Activated T-cell treated with anti-CD3 and anti-CD28 coated beads, Interleukin-2, amount 50 U/mL, for 24 hours (primary cell): ENCODE measurements around the gene CHID1.

Source experiments
- DNase-seq: peaks from one replicate; pipeline ENCODE4 v3.0.0-alpha.2; 2020
- H3K27ac Mint-ChIP-seq: 2 replicates; pipeline ENCODE4 v1.8.0; 2020; ENCODE audit warnings: mild to moderate bottlenecking, mixed read lengths
- H3K27me3 Mint-ChIP-seq: 2 replicates; pipeline ENCODE4 v1.8.0; 2020; ENCODE audit warnings: mixed read lengths
- H3K36me3 Mint-ChIP-seq: 2 replicates; pipeline ENCODE4 v1.8.0; 2020; ENCODE audit warnings: low read depth, mixed read lengths
- H3K4me1 Mint-ChIP-seq: 2 replicates; pipeline ENCODE4 v1.8.0; 2020; ENCODE audit warnings: low read depth, mixed read lengths
- H3K4me3 Mint-ChIP-seq: 2 replicates; pipeline ENCODE4 v1.8.0; 2020; ENCODE audit warnings: mild to moderate bottlenecking, moderate library complexity, mixed read lengths
- H3K9me3 Mint-ChIP-seq: 2 replicates; pipeline ENCODE4 v1.8.0; 2020; ENCODE audit warnings: mixed read lengths

Gene CHID1

GRCh38 chr11:831961-832528, 78.6 kb downstream of the CHID1 start:
- Mint-ChIP-seq H3K4me1 (peaks cover 45% of the 10 kb centered on the region), H3K27me3 (peaks cover 52% of the 10 kb centered on the region), H3K36me3 (peaks cover 12% of the 10 kb centered on the region), H3K4me3 (peak overlapping the region; percentile 36), H3K27ac (no peak overlapping the region), H3K9me3 (no peaks in the 10 kb centered on the region)
- no peak for DNase-seq

DNA sequence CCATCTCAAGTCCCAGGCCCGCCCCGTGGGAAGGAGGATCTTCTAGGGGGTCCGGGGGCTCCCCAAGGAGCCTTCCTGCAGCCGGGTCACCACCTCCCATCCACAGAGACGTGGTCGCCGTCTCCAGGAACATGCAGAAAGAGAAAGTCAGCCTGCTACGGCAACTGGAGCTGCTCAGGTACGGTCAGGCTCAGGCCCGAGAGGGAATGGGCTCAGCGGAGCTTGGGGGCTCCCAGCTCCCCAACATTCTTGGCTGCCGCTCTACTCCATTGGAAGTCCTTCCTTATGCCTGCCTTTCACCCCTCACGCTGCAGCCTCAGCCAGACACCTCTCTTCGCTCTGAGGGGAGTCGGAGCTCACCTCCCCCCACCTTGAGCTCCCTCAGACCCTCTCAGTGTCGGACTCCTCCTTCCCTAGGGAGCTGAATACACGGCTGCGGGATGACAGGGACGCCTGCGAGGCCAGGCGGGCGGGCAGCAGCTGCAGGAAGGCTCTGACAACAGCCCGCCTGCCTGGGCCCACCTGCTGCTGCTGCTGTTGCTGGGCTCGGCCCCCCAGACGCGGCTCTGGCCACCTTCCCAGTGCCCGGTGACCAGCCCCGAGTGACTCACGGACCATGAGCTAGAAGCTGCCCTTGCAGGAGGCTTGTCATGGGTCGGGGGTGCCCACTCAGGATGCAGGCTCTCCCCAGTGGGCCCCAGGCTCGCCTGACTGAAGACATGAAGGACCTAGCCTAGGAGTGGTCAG, 79.3 kb downstream of the CHID1 start:
- Mint-ChIP-seq H3K27ac (peak overlapping the region; percentile 26), H3K36me3 (peaks cover 4% of the 10 kb centered on the region), H3K9me3 (no peaks in the 10 kb centered on the region), H3K27me3 (peaks cover 56% of the 10 kb centered on the region), H3K4me1 (peaks cover 50% of the 10 kb centered on the region), H3K4me3 (no peak overlapping the region)
- no peak for DNase-seq

GRCh38 chr11:830295-831117, 80.1 kb downstream of the CHID1 start:
- Mint-ChIP-seq H3K27ac (no peak overlapping the region), H3K9me3 (no peaks in the 10 kb centered on the region), H3K36me3 (peaks cover 3% of the 10 kb centered on the region), H3K27me3 (peaks cover 56% of the 10 kb centered on the region), H3K4me3 (no peak overlapping the region), H3K4me1 (peaks cover 51% of the 10 kb centered on the region)
- DNase-seq: peak; percentile 76

- peaks cover 7% of the 10 kb centered on the region for H3K36me3 Mint-ChIP-seq
- no peak overlapping the region for H3K27ac Mint-ChIP-seq
- no peak for DNase-seq
- H3K4me3 Mint-ChIP-seq: peak overlapping the region; percentile 35
- H3K4me1 Mint-ChIP-seq: peaks cover 49% of the 10 kb centered on the region
- H3K9me3 Mint-ChIP-seq: no peaks in the 10 kb centered on the region
- H3K27me3 Mint-ChIP-seq: peaks cover 56% of the 10 kb centered on the region
Observed at GRCh38 chr11:829847-830294, 80.7 kb downstream of the CHID1 start.

DNA sequence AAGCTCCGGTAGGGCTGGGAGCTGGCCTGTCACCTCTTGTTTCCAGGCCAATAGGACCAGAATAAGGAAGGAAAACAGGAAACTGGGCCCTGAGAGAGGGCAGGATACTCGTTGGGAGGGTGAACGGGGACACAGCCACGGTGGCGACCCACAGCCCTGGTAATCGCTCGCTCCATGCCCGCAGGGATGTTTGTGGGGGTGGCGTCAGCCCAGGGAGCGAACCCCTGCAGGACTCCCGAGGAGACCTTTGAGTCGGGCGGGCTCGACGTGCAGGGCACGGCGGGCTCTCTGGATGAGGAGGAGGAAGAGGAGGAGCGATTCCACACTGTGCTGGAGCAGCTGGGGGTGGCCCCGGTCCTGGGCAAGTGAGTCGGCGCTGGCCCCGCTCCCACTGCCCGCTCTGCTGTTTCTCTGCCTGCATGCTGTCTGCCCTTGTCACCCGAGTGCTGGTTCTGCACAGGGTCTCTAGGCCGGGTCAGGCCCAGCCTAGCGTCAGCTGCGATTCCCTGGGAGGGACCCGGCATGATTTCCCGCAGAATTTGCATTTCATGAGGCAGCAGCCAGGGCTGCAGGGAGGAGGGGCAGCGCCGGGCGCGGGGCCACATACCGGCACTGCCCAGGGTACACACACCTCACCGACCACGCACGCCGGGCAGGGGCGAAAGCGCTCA, 81.3 kb downstream of the CHID1 start:
- H3K4me1 Mint-ChIP-seq: peaks cover 46% of the 10 kb centered on the region
- H3K36me3 Mint-ChIP-seq: peaks cover 10% of the 10 kb centered on the region
- H3K9me3 Mint-ChIP-seq: no peaks in the 10 kb centered on the region
- H3K4me3 Mint-ChIP-seq: peak overlapping the region; percentile 25
- H3K27me3 Mint-ChIP-seq: peaks cover 56% of the 10 kb centered on the region
- no peak overlapping the region for H3K27ac Mint-ChIP-seq
- DNase-seq: no peak

GRCh38 chr11:828506-829175, 82.0 kb downstream of the CHID1 start:
- no peak overlapping the region for H3K4me3 Mint-ChIP-seq
- no peak for DNase-seq
- H3K9me3 Mint-ChIP-seq: no peaks in the 10 kb centered on the region
- H3K27ac Mint-ChIP-seq: no peak overlapping the region
- H3K4me1 Mint-ChIP-seq: peaks cover 40% of the 10 kb centered on the region
- peaks cover 52% of the 10 kb centered on the region for H3K27me3 Mint-ChIP-seq
- H3K36me3 Mint-ChIP-seq: peaks cover 14% of the 10 kb centered on the region

DNA sequence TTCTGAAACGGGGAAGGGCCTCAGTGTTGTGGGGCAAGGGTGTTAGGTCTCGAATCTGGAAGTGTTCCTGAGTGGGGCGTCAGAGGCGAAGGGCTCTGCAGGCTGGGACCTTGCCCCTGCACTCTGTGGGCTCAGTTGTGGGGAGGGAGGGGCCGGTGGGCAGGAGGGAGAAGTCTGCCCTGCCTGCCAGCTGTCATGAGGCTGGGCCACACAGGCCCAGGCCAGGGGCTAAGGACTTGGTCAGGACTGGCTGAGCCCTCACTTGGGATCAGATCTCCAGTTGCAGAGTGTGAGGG, 82.8 kb downstream of the CHID1 start, which contains the start of gene CRACR2B:
CRACR2B (plus strand) TSS at position 23 of the 296 bp plus-strand sequence. CDS start 689 bp downstream, outside the sequence.
- Mint-ChIP-seq H3K27me3 (peaks cover 52% of the 10 kb centered on the region), H3K4me1 (peaks cover 38% of the 10 kb centered on the region), H3K9me3 (no peaks in the 10 kb centered on the region), H3K4me3 (peak within 1 kb of the TSS; percentile 64), H3K27ac (peak within 1 kb of the TSS; percentile 57), H3K36me3 (peaks cover 17% of the 10 kb centered on the region)
- no peak for DNase-seq

- H3K36me3 Mint-ChIP-seq: peaks cover 21% of the 10 kb centered on the region
- DNase-seq: peak; percentile 50
- H3K4me1 Mint-ChIP-seq: peaks cover 38% of the 10 kb centered on the region
- H3K27me3 Mint-ChIP-seq: peaks cover 51% of the 10 kb centered on the region
- peak overlapping the region; percentile 57 for H3K27ac Mint-ChIP-seq
- H3K4me3 Mint-ChIP-seq: peak overlapping the region; percentile 64
- H3K9me3 Mint-ChIP-seq: no peaks in the 10 kb centered on the region
Observed at GRCh38 chr11:827146-827896, 83.3 kb downstream of the CHID1 start.

DNA sequence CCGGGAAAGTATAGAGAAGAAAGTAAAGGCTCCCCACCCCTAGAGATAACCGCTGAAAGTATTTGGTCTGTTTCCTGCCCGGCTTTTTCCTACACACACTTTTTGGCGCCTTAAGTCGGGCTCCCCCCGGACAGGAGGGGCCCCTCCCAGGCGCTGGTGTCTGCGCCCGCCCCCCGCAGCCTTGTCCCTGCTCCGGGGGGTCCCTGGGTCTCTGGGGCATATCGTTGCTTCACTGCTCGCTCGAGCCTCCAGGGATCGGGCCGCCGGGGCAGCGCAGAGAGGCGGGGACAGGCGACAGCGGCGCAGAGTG, 83.8 kb downstream of the CHID1 start:
- H3K27me3 Mint-ChIP-seq: peaks cover 46% of the 10 kb centered on the region
- H3K36me3 Mint-ChIP-seq: peaks cover 26% of the 10 kb centered on the region
- peaks cover 39% of the 10 kb centered on the region for H3K4me1 Mint-ChIP-seq
- no peaks in the 10 kb centered on the region for H3K9me3 Mint-ChIP-seq
- H3K27ac Mint-ChIP-seq: no peak overlapping the region
- no peak for DNase-seq
- peak overlapping the region; percentile 64 for H3K4me3 Mint-ChIP-seq

DNA sequence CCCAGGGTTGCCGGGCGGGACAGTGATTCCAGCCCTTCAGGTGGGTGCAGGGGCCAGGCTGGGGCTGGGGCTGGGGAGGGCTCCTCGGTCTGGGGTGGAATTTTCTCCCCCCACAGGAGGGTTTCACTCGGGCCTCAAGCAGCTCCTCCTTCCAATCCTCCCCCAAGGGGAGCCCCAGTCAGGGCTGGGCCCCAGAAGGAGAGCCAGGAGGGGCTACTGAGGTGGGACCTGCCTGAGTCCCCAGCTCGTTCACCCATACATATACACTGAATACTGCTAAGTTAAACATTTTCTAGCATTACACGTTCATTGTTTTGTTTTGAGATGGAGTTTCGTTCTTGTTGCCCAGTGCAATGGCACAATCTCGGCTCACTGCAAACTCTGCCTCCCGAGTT, 84.4 kb downstream of the CHID1 start:
- Mint-ChIP-seq H3K27ac (no peak overlapping the region), H3K9me3 (no peaks in the 10 kb centered on the region), H3K27me3 (peaks cover 41% of the 10 kb centered on the region), H3K4me1 (peaks cover 40% of the 10 kb centered on the region), H3K36me3 (peaks cover 26% of the 10 kb centered on the region), H3K4me3 (peak overlapping the region; percentile 64)
- no peak for DNase-seq

DNA sequence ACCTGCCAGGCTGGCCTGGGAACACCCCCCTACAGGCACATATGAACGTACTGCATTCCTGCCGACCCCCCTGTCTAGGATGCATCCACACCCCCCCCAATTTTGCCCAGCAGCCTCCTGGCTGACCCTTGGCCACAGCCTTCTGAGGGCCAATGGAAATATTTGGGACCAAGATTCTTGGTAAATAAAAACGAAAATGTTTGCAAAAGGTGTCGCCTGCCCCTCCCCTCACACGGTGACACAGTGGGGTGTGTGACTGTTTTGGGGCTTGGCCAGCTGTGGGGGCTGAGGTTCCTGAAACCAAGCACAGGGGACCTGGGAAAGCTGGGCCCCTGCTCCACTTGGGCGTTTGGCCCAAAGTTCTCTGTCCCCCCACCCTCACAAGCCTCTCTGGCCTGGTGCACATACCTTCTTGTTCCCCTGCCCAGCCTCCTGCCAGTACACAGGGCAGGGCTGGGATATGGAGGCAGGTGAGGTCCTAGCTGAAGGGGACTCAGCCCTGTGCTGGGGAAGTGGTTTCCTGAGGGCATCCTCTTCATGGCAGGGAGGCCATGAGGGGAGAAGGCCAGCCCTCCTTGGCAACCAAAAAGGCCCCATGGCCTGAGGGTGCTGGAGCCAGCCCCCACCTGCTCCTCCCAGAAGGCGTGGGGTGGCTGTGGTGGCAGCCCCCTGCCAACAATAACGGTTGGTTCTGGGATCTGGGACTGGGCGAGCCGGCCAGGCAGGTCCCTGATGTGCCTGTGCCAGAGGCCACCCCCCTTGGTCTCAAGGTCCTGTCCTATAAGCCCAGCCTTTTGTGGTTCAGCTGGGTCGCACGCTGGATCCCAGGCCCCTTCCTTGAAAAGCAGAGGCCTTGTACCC, 85.0 kb downstream of the CHID1 start:
- Mint-ChIP-seq H3K4me1 (peaks cover 43% of the 10 kb centered on the region), H3K9me3 (no peaks in the 10 kb centered on the region)
- DNase-seq: no peak

DNA sequence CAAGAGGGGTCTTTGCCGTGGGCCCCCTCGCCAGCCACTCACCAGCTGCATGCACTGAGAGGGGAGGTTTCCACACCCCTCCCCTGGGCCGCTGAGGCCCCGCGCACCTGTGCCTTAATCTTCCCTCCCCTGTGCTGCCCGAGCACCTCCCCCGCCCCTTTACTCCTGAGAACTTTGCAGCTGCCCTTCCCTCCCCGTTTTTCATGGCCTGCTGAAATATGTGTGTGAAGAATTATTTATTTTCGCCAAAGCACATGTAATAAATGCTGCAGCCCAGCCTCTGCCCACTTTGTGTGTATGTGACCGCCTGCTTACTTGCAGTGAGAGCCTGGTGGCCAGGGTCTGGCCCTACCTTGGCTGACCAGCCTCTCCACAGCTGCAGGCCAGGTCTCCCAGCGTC, 85.7 kb downstream of the CHID1 start:
- Mint-ChIP-seq H3K9me3 (no peaks in the 10 kb centered on the region), H3K27me3 (peaks cover 30% of the 10 kb centered on the region), H3K4me1 (peaks cover 42% of the 10 kb centered on the region), H3K27ac (no peak overlapping the region), H3K36me3 (peaks cover 26% of the 10 kb centered on the region), H3K4me3 (no peak overlapping the region)
- DNase-seq: no peak

More for the DNA sequence above, 85.0 kb downstream of the CHID1 start:
- H3K27ac Mint-ChIP-seq: no peak overlapping the region
- H3K4me3 Mint-ChIP-seq: no peak overlapping the region
- H3K36me3 Mint-ChIP-seq: peaks cover 26% of the 10 kb centered on the region
- H3K27me3 Mint-ChIP-seq: peaks cover 36% of the 10 kb centered on the region
